ENCODE results near the gene MICB.

MICB gene

GRCh38 chr6:31541658-31542521 is 43.9 kb downstream of the MICB start, which contains the start of gene DDX39B:
Gene DDX39B, minus strand, starts transcription at chr6:31542003. Its CDS starts 1,471 bp downstream, at chr6:31540532.
- peak; percentile 95 for DNase-seq

GRCh38 chr6:31543639-31544038 is 45.7 kb downstream of the MICB start:
- DNase-seq, result no peak

- DNase-seq, result no peak
Measured at GRCh38 chr6:31544676-31545075, 46.7 kb downstream of the MICB start.

GRCh38 chr6:31545291-31545690 is 47.3 kb downstream of the MICB start:
- DNase-seq, result no peak

- DNase-seq, result peak; percentile 95
Measured at GRCh38 chr6:31546339-31546957, 48.5 kb downstream of the MICB start, which contains the start of gene ATP6V1G2. Gene ATP6V1G2, minus strand, starts transcription at chr6:31546608. Its CDS starts 49 bp downstream, at chr6:31546559.

- peak; percentile 95 for DNase-seq
Measured at GRCh38 chr6:31546958-31547726, 49.2 kb downstream of the MICB start, which contains the start of gene NFKBIL1. Gene NFKBIL1, plus strand, starts transcription at chr6:31547608. Its CDS starts 87 bp downstream, at chr6:31547695.

DNA sequence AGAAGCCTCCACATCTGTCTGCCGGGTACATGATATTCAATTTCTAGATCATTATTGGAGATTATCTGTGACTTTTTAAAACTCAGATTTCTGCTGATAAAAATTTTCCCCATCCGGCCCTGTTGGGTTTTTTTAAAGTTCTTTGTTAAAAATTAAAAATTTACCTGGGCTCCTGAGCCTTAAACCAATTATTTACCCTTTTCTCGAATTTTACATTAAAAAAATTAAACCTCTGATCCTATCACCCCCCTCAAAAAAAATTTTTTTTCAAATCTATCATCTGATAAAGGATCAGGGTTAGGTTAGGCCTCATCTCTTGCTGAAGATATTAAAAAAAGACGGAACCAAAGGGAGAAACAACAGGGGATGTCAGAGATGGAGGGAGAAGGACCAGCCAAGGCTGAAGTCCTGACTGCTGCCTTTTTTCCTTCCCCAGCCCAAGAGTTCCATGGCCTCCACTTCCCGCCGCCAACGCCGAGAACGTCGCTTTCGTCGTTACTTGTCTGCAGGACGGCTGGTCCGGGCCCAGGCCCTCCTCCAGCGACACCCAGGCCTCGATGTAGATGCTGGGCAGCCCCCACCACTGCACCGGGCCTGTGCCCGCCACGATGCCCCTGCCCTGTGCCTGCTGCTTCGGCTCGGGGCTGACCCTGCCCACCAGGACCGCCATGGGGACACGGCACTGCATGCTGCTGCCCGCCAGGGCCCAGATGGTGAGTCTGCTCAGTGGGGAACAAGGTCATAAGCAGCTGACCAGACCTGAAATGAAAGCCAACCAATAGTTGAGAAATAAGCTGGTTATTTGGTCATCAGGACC is 50.0 kb downstream of the MICB start:
- no peak for DNase-seq

DNA sequence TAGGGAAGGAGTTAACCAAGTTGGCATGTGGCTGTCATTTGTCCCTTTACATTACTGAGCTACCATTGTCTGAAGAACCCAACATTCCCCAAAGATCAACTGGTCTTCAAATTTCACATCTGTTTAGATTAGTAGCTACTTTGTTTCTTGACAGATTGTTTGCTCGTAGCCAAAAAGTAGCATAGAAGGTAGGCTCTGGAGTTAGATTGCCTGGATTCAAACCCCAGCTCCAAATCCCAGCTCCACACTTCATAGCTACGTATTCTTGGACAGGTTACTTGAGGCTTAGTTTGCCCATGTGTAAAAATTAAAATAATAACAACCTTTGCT is 50.6 kb downstream of the MICB start:
- no peak for DNase-seq

DNA sequence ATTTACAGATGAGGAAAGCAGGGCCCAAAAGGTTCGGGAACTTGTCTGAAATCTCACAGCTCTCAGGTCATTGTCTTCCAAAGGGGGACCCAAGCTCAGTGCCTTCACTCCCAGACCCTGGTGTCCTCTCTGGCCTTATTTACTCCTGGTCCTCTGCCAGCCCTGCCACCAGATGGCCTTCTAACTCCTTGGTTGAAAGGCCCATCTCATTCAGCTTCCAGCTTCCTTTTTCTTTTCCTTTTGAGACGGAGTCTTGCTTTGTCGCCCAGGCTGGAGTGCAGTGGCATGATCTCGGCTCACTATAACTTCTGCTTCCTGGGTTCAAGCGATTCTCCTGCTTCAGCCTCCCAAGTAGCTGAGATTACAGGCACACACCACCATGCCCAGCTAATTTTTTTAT is 53.4 kb downstream of the MICB start:
- DNase-seq, result peak; percentile 72

DNA sequence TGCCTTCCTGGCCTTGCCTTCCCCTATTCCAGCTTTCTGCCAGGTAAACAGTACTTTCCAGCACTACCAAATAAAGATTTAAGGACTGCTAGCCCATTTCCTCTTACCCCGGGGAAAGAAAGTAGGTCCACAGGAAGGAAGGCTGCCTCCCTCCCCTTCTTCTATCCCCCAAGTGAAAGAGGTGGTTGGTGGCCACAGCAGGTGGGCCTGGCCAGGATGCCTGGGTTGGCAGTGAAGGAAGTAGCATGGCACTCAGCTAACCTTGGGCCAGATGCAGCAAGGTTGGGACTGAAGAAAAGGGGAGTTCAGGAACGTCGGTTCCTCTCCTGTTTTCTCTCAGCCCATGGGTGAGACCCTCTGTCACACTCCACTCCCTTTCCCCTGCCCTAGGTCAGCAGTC is 58.4 kb downstream of the MICB start:
- no peak for DNase-seq

GRCh38 chr6:31557443-31558317 is 59.7 kb downstream of the MICB start:
- no peak for DNase-seq

DNA sequence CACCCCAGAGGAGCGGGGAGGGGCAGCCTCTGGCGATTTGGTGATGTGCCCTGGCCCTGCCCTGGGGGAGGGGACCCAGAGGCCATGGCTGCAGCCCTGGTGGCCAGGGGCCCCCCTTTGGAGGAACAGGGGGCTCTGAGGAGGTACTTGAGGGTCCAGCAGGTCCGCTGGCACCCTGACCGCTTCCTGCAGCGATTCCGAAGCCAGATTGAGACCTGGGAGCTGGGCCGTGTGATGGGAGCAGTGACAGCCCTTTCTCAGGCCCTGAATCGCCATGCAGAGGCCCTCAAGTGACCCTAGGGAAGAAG is 60.3 kb downstream of the MICB start:
- DNase-seq, result no peak

- peak; percentile 79 for DNase-seq
Measured at GRCh38 chr6:31558631-31559500, 60.9 kb downstream of the MICB start.

GRCh38 chr6:31559606-31559957 is 61.6 kb downstream of the MICB start:
- DNase-seq, result no peak

- peak; percentile 71 for DNase-seq
Measured at GRCh38 chr6:31559958-31560696, 62.2 kb downstream of the MICB start.

DNA sequence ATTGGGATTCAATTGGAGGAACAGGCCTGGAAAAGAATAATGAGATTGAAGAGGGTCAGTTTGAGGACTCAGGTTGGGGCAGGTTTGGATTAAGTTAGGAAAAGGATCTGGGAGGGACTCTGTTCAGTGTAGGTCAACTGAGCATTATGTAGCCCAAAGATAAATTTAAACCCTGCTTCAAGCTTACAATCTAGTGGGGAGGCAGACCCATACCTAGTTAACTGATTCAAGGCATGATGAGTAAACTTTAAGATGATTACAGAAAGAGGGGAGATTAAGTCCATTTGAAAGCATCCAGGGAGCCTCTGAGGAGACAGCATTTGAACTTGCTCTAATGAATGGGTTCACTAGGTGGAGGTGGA is 62.7 kb downstream of the MICB start:
- DNase-seq, result no peak

Data from activated CD4-positive, alpha-beta T cell treated with anti-CD3 and anti-CD28 coated beads for 48 hours (primary cell).